ENCODE measurements around the gene JMJD8. TPM values are rescaled to one million over a fixed set of nuclear protein-coding genes. Genes with fewer than 3 reads are reported as not detected.

JMJD8 gene
- total RNA-seq, 1 donor = 42.8 TPM

- peak overlapping the region; percentile 76 for H3K4me3 ChIP-seq (ENCODE audit: low read depth, low read length)
- peak; percentile 13 for DNase-seq (ENCODE audit: low read depth)
- TF ChIP-seq CTCF (IDR thresholded peaks at IDR 0.05; ENCODE audit: insufficient read depth, low read length) = peak; percentile 46
Observed at GRCh38 chr16:648071-648780, 35.9 kb downstream of the JMJD8 start.

- no peak for DNase-seq (ENCODE audit: low read depth)
- no peak for TF ChIP-seq CTCF (IDR thresholded peaks at IDR 0.05; ENCODE audit: insufficient read depth, low read length)
- no peak overlapping the region for H3K4me3 ChIP-seq (ENCODE audit: low read depth, low read length)
Observed at GRCh38 chr16:647173-647902, 36.8 kb downstream of the JMJD8 start.

GRCh38 chr16:646679-647172, 37.4 kb downstream of the JMJD8 start:
- no peak overlapping the region for H3K4me3 ChIP-seq (ENCODE audit: low read depth, low read length)
- DNase-seq (ENCODE audit: low read depth) = no peak
- no peak for TF ChIP-seq CTCF (IDR thresholded peaks at IDR 0.05; ENCODE audit: insufficient read depth, low read length)

- DNase-seq (ENCODE audit: low read depth) = no peak
- H3K4me3 ChIP-seq (ENCODE audit: low read depth, low read length) = no peak overlapping the region
- TF ChIP-seq CTCF (IDR thresholded peaks at IDR 0.05; ENCODE audit: insufficient read depth, low read length) = no peak
Observed at GRCh38 chr16:645852-646678, 38.1 kb downstream of the JMJD8 start.

- TF ChIP-seq CTCF (IDR thresholded peaks at IDR 0.05; ENCODE audit: insufficient read depth, low read length) = no peak
- H3K4me3 ChIP-seq (ENCODE audit: low read depth, low read length) = no peak overlapping the region
- no peak for DNase-seq (ENCODE audit: low read depth)
Observed at GRCh38 chr16:644556-644955, 39.6 kb downstream of the JMJD8 start.

- no peak for DNase-seq (ENCODE audit: low read depth)
- peak overlapping the region; percentile 85 for H3K4me3 ChIP-seq (ENCODE audit: low read depth, low read length)
- TF ChIP-seq CTCF (IDR thresholded peaks at IDR 0.05; ENCODE audit: insufficient read depth, low read length) = no peak
Observed at GRCh38 chr16:643050-643368, 41.1 kb downstream of the JMJD8 start.
